Measurements from ENCODE around the gene PHIP.

Gene PHIP

DNA sequence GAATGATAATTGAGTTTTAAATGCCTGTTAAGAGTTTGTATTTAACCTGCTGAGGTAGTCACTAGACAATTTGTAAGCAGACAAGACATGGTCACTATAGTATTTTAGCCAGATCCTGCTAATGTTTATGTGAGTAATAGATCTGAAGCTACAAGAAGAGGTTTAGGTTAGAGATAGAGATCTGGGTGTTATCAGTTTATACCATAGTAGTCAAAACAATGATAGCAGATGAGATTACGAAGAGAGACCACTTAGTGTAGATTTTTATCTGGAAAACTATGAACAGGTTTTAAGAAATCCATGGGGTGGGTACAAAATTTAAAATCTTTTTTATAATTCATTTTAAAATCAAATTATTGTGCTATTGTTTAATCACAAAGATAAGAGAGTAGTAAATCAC, 47.5 kb downstream of the PHIP start:
- TF ChIP-seq Cebpa-rat (IDR thresholded peaks at IDR 0.05) = no peak
- Histone ChIP-seq H3K4me2 (no peak overlapping the region), H3K27me3 (no peaks in the 10 kb centered on the region), H3K9ac (no peak overlapping the region), H4K20me1 (peaks cover 4% of the 10 kb centered on the region; the same call in 1 of the 2 replicates), H3K4me3 (no peak overlapping the region), H3K4me1 (no peaks in the 10 kb centered on the region), H3K9me3 (no peaks in the 10 kb centered on the region), H3K36me3 (peaks cover 29% of the 10 kb centered on the region; the same call in 1 of the 2 replicates), H3K27ac (no peak overlapping the region)

DNA sequence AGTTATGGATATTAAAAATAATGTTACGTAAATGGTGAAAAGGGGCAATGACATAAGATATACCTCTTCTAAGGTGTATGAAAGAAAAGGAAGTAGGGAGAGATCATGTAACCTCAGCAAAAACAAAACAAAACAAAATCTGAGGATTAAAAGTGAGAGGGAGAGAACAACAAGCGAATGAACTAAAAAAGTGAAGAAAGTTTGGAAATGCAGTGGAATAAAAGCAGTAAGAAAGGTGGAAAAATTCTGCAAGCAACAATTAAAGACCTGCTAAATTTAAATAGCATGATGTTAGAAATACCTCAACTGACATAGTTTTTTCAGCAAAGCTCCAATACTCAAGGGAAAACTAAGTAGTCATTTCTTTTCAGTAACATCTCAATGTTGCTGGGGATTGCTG, 48.0 kb downstream of the PHIP start:
- Histone ChIP-seq H3K27me3 (no peaks in the 10 kb centered on the region), H3K4me2 (no peak overlapping the region), H3K4me3 (no peak overlapping the region), H4K20me1 (peaks cover 4% of the 10 kb centered on the region; the same call in 1 of the 2 replicates), H3K36me3 (peaks cover 29% of the 10 kb centered on the region; the same call in 1 of the 2 replicates), H3K4me1 (no peaks in the 10 kb centered on the region), H3K9ac (no peak overlapping the region), H3K27ac (no peak overlapping the region), H3K9me3 (no peaks in the 10 kb centered on the region)
- no peak for TF ChIP-seq Cebpa-rat (IDR thresholded peaks at IDR 0.05)

DNA sequence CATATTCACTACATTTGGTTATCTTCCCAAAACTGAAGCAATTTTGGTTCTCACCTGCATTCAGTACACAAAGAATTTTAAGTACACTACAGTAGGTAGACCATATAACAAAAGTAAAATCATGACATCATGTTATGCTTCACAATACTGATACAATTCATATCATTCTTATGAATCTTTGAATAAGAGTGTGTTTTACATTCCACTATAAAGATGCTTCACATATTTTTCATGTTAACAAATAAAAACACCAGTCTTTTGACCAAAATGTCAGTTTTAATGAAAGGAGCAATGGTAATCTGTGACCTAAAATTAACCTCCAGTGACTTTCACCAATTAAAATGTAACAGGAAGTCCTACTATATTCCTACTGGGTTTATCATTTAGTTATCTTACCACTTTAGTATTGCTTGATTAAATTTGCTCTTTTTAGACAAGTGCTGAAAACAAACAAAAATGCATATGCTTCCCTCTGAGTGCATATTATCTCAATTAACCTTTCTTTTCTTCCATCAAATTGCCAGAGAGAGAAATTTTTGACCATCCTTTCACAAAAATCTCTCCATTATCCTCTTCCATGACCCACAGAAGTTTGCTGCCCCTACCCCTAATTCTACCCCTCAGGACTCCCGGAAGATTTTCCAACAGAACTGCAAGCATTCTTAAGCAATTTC, 49.3 kb downstream of the PHIP start:
- H3K27me3 ChIP-seq = no peaks in the 10 kb centered on the region
- H3K9ac ChIP-seq = no peak overlapping the region
- no peak overlapping the region for H3K4me2 ChIP-seq
- peaks cover 21% of the 10 kb centered on the region; the same call in 1 of the 2 replicates for H3K36me3 ChIP-seq
- peaks cover 4% of the 10 kb centered on the region; the same call in 1 of the 2 replicates for H4K20me1 ChIP-seq
- no peaks in the 10 kb centered on the region for H3K9me3 ChIP-seq
- H3K27ac ChIP-seq = no peak overlapping the region
- no peak overlapping the region for H3K4me3 ChIP-seq
- H3K4me1 ChIP-seq = no peaks in the 10 kb centered on the region
- TF ChIP-seq Cebpa-rat (IDR thresholded peaks at IDR 0.05) = no peak

DNA sequence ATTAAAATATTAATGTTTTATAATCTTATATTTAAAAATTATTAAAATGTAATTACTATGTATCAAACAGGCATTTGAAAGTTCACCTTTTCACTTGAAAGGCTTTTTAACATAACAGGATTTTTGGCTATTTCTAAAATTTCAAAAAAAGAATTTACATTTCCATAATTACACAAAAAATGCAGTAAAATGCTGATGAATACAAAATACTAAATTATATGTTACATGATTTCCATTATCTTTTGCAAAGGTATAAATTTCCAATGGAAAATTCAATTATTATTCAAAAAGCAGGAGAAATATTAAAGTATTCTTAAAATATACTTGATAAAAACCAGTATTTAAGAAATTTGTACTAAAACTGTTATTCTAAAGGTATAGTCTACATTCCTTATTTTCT, 66.1 kb downstream of the PHIP start:
- no peak for TF ChIP-seq Cebpa-rat (IDR thresholded peaks at IDR 0.05)
- no peaks in the 10 kb centered on the region for H3K9me3 ChIP-seq

DNA sequence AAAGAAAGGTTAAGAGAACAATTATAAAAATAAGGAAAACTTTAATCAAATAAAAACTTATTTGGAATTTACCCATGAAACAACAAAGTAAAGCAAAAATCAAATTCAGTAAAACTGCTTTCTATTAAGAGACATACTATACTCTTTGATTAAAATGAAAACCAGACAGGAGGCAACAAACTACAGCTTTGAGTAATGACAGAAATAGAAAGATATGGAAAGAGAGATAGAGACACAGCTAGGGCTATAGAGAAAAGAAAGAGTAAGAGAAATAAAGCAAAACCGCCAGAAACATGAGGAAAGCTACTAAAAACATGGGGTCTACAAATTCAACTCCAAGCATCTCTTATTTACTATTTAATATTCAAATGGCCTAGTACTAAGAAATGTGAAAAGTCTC, 67.6 kb downstream of the PHIP start:
- Histone ChIP-seq H3K9ac (no peak overlapping the region), H3K36me3 (no peaks in the 10 kb centered on the region), H4K20me1 (no peaks in the 10 kb centered on the region), H3K27me3 (no peaks in the 10 kb centered on the region), H3K4me2 (no peak overlapping the region), H3K4me3 (no peak overlapping the region), H3K4me1 (no peaks in the 10 kb centered on the region), H3K9me3 (no peaks in the 10 kb centered on the region), H3K27ac (no peak overlapping the region)
- TF ChIP-seq Cebpa-rat (IDR thresholded peaks at IDR 0.05) = no peak

More for the DNA sequence above, 66.1 kb downstream of the PHIP start:
- no peak overlapping the region for H3K9ac ChIP-seq
- peaks cover 4% of the 10 kb centered on the region; the same call in 1 of the 2 replicates for H3K36me3 ChIP-seq
- no peaks in the 10 kb centered on the region for H3K27me3 ChIP-seq
- H3K4me2 ChIP-seq = no peak overlapping the region
- H3K27ac ChIP-seq = no peak overlapping the region
- H4K20me1 ChIP-seq = no peaks in the 10 kb centered on the region
- no peaks in the 10 kb centered on the region for H3K4me1 ChIP-seq
- H3K4me3 ChIP-seq = no peak overlapping the region

DNA sequence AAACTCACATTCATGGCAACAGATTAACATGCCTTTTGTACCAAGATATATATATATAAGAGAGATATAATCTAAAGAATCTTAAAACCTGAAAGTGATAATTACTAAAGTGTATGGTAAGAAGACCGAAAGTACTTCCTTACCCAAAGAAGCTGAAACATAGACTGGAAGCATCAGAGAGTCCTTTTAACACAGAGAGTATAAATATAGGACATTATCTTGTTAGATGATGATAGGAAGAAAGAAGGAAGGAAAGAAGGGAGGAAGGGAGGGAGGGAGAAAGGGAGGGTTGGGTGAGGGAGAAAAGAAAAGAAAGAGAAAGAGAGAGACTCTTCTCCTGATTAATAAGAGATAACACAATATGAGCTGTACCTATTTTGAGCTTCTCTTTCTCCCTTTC, 68.2 kb downstream of the PHIP start:
- no peaks in the 10 kb centered on the region for H3K27me3 ChIP-seq
- TF ChIP-seq Cebpa-rat (IDR thresholded peaks at IDR 0.05) = no peak
- H3K4me2 ChIP-seq = no peak overlapping the region
- H3K9me3 ChIP-seq = no peaks in the 10 kb centered on the region
- no peaks in the 10 kb centered on the region for H3K4me1 ChIP-seq
- H3K4me3 ChIP-seq = no peak overlapping the region
- no peaks in the 10 kb centered on the region for H4K20me1 ChIP-seq
- no peak overlapping the region for H3K27ac ChIP-seq
- H3K36me3 ChIP-seq = no peaks in the 10 kb centered on the region
- no peak overlapping the region for H3K9ac ChIP-seq

DNA sequence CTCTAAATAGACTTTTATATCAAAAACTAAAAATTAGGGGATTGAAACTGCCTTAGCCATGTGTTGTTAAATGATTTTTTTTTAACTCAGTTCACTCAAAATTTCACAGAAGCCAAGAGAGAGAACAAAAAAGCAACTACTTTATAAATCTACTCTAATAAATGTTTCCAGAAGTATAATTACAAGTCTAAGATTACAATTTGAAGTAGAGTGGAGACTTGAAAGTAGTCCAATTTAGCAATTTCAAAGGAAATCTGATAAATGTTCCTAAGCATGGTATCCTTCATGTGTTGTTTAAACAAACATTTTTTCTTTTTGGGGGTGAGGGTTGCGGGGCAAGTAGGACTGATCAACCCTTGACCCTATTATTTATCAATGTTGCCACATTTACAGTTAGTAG, 72.6 kb downstream of the PHIP start:
- Histone ChIP-seq H3K4me1 (no peaks in the 10 kb centered on the region), H4K20me1 (no peaks in the 10 kb centered on the region), H3K9ac (no peak overlapping the region), H3K27me3 (no peaks in the 10 kb centered on the region), H3K36me3 (peaks cover 31% of the 10 kb centered on the region), H3K27ac (no peak overlapping the region), H3K4me2 (no peak overlapping the region), H3K9me3 (no peaks in the 10 kb centered on the region), H3K4me3 (no peak overlapping the region)
- TF ChIP-seq Cebpa-rat (IDR thresholded peaks at IDR 0.05) = no peak

DNA sequence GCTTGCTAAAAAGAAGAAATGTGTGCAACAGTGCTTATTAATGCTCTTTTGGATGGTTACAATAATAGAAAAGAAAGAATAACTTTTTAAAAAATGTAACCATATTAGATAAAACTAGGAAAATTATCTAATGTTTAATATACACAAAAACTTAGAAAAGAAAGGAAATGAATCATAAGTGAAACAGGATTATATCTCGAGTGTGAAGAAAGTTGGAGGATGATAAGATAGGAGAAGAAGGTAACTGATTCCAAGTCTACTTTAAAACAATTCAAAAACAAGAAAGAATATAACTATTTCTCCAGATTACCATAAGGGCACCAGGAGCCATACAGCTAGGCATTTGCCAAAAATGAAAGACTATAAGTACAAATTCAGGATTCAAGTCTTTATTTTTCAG, 73.0 kb downstream of the PHIP start:
- no peak for TF ChIP-seq Cebpa-rat (IDR thresholded peaks at IDR 0.05)
- Histone ChIP-seq H3K4me3 (no peak overlapping the region), H3K4me2 (no peak overlapping the region), H3K9ac (no peak overlapping the region), H3K36me3 (peaks cover 35% of the 10 kb centered on the region), H3K27me3 (no peaks in the 10 kb centered on the region), H3K27ac (no peak overlapping the region), H3K4me1 (no peaks in the 10 kb centered on the region), H4K20me1 (no peaks in the 10 kb centered on the region), H3K9me3 (no peaks in the 10 kb centered on the region)

DNA sequence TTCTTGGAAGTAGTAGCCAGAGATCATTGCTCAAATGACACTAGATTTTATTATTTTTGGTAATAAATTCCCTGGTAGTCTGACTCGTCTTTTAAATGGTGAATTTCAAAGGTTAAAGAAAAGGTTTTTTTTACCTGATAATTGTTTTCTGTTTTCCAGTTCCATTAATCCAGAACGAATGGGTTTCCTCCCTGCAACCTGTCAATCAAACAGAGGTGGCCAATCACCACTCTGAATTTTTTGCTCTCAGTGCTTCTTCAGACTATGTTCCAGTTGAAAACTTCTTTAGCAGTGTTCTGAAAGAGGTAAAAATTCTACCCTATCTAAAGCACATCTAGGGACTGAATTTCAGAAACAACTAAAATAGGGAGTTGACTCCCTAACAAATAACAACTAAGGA, 73.8 kb downstream of the PHIP start:
- H3K27ac ChIP-seq = no peak overlapping the region
- H3K4me1 ChIP-seq = no peaks in the 10 kb centered on the region
- H4K20me1 ChIP-seq = no peaks in the 10 kb centered on the region
- no peak overlapping the region for H3K4me3 ChIP-seq
- H3K4me2 ChIP-seq = no peak overlapping the region
- H3K9ac ChIP-seq = no peak overlapping the region
- H3K27me3 ChIP-seq = no peaks in the 10 kb centered on the region
- TF ChIP-seq Cebpa-rat (IDR thresholded peaks at IDR 0.05) = no peak
- no peaks in the 10 kb centered on the region for H3K9me3 ChIP-seq
- peaks cover 35% of the 10 kb centered on the region for H3K36me3 ChIP-seq

DNA sequence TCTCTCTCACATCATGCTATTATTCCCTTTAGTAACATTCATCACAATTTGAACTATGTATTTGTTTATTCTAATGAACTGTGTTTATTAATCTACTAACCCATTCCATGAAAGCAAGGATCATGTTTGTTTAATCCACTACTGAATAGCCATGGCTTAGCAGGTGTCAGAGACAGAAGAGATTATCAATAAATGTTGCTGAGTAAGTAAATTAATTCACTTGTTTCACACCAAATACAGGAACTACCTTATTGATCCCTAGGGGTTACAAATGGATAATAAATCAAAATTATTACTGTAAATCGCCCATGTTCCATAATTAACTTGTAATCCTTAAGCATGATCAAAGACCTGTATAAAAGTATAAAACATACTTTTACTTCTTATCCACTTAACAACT, 76.6 kb downstream of the PHIP start:
- no peak overlapping the region for H3K9ac ChIP-seq
- H3K4me2 ChIP-seq = no peak overlapping the region
- peaks cover 55% of the 10 kb centered on the region for H3K36me3 ChIP-seq
- no peaks in the 10 kb centered on the region for H3K9me3 ChIP-seq
- TF ChIP-seq Cebpa-rat (IDR thresholded peaks at IDR 0.05) = no peak
- no peak overlapping the region for H3K27ac ChIP-seq
- no peak overlapping the region for H3K4me3 ChIP-seq
- H3K27me3 ChIP-seq = no peaks in the 10 kb centered on the region
- no peaks in the 10 kb centered on the region for H3K4me1 ChIP-seq
- H4K20me1 ChIP-seq = no peaks in the 10 kb centered on the region

DNA sequence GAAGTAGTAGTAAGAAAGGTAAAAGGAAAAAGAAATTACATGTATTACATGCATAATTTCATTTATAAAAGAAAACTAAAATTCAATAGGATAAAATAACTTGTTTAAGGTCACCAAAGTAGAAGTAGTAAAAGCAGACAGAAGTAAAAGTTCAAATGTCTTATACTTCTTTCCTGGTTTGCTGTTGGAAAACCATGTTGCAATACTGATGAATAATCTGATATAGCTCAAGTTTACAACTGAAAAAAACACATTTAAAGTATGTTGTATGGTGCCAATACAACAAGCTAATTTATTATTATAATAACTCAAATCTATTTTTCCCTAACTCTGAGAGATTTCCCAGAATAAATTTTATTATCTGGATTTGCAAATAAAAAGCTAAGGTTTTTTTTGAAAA, 78.3 kb downstream of the PHIP start:
- H3K4me1 ChIP-seq = no peaks in the 10 kb centered on the region
- TF ChIP-seq Cebpa-rat (IDR thresholded peaks at IDR 0.05) = no peak
- H3K9ac ChIP-seq = no peak overlapping the region
- no peak overlapping the region for H3K4me2 ChIP-seq
- peaks cover 5% of the 10 kb centered on the region; the same call in 1 of the 2 replicates for H3K9me3 ChIP-seq
- no peak overlapping the region for H3K27ac ChIP-seq
- peaks cover 71% of the 10 kb centered on the region for H3K36me3 ChIP-seq
- H3K4me3 ChIP-seq = no peak overlapping the region
- H4K20me1 ChIP-seq = no peaks in the 10 kb centered on the region
- H3K27me3 ChIP-seq = no peaks in the 10 kb centered on the region
